Inflammatory macrophage treated with lipopolysaccharide for 1 hour (primary cell): ENCODE measurements around the gene ZNF513.

Source experiments
- DNase-seq, 2 donors: peaks; one replicate each; pipeline ENCODE4 v3.0.0-alpha.2; 2020 to 2022

ZNF513 gene

GRCh38 chr2:27379836-27380625, 503 bp downstream of the ZNF513 start:
- DNase-seq = peak; percentile 58

GRCh38 chr2:27379383-27379835, 1.1 kb downstream of the ZNF513 start:
- DNase-seq = no peak

- DNase-seq = no peak
Observed at GRCh38 chr2:27378809-27379290, 1.7 kb downstream of the ZNF513 start.

GRCh38 chr2:27378096-27378808, 2.3 kb downstream of the ZNF513 start:
- DNase-seq = no peak

- DNase-seq = no peak
Observed at GRCh38 chr2:27377618-27378095, 2.9 kb downstream of the ZNF513 start.

GRCh38 chr2:27376866-27377617, 3.5 kb downstream of the ZNF513 start:
- DNase-seq = no peak

GRCh38 chr2:27376151-27376865, 4.2 kb downstream of the ZNF513 start:
- no peak for DNase-seq

- no peak for DNase-seq
Observed at GRCh38 chr2:27375513-27376099, 4.9 kb downstream of the ZNF513 start.

GRCh38 chr2:27373567-27373966, 7.0 kb downstream of the ZNF513 start:
- DNase-seq = peak; percentile 58 to 76

GRCh38 chr2:27372937-27373336, 7.6 kb downstream of the ZNF513 start:
- no peak for DNase-seq

- peak; percentile 87 to 92 for DNase-seq
Observed at GRCh38 chr2:27370816-27371620, 9.5 kb downstream of the ZNF513 start.

GRCh38 chr2:27370026-27370815, 10.3 kb downstream of the ZNF513 start, which contains the start of the genes EIF2B4 and SNX17:
TSS of gene EIF2B4 (minus strand) at chr2:27370338. CDS start at chr2:27370314, 24 bp downstream.
TSS of gene SNX17 (plus strand) at chr2:27370616. CDS start at chr2:27370744, 128 bp downstream.
- peak; percentile 98 to 100 for DNase-seq

GRCh38 chr2:27369471-27370025, 11.0 kb downstream of the ZNF513 start:
- peak in 1 of 2 donors; percentile 31 for DNase-seq

- DNase-seq = no peak
Observed at GRCh38 chr2:27363933-27364332, 16.6 kb downstream of the ZNF513 start.

GRCh38 chr2:27362678-27363420, 17.7 kb downstream of the ZNF513 start:
- no peak for DNase-seq

- DNase-seq = peak; percentile 94 to 98
Observed at GRCh38 chr2:27356382-27357181, 24.0 kb downstream of the ZNF513 start, which contains the start of gene GTF3C2. TSS of gene GTF3C2 (minus strand) at chr2:27356764. CDS start at chr2:27343554, 13,210 bp downstream.

GRCh38 chr2:27356056-27356381, 24.5 kb downstream of the ZNF513 start:
- DNase-seq = peak; percentile 77 to 80

- no peak for DNase-seq
Observed at GRCh38 chr2:27354597-27354927, 26.0 kb downstream of the ZNF513 start.
